GM19328 (cell line): ENCODE data around the gene INSIG1.

ENCODE experiments used
- ATAC-seq: cut with Tn5 transposase; IDR thresholded peaks from one replicate; pipeline ENCODE4 v1.9.1; 2021; ENCODE audit warnings: mild to moderate bottlenecking, moderate library complexity; ENCODE audit not compliant: unreplicated experiment

The INSIG1 gene

GRCh38 chr7:155299535-155300202, 2.0 kb downstream of the INSIG1 start:
- no peak for ATAC-seq

GRCh38 chr7:155300641-155301452, 3.2 kb downstream of the INSIG1 start:
- ATAC-seq, result no peak

- ATAC-seq, result no peak
Observed at GRCh38 chr7:155303039-155303593, 5.4 kb downstream of the INSIG1 start.

GRCh38 chr7:155303897-155304296, 6.2 kb downstream of the INSIG1 start:
- ATAC-seq, result no peak

- no peak for ATAC-seq
Observed at GRCh38 chr7:155305231-155305904, 7.7 kb downstream of the INSIG1 start.

- no peak for ATAC-seq
Observed at GRCh38 chr7:155306673-155307470, 9.2 kb downstream of the INSIG1 start.

GRCh38 chr7:155308330-155309020, 10.8 kb downstream of the INSIG1 start:
- ATAC-seq, result no peak

- no peak for ATAC-seq
Observed at GRCh38 chr7:155309021-155309338, 11.3 kb downstream of the INSIG1 start.

GRCh38 chr7:155310425-155311114, 12.9 kb downstream of the INSIG1 start:
- ATAC-seq, result no peak

- ATAC-seq, result no peak
Observed at GRCh38 chr7:155311826-155312537, 14.3 kb downstream of the INSIG1 start.

GRCh38 chr7:155312633-155313032, 15.0 kb downstream of the INSIG1 start:
- no peak for ATAC-seq

GRCh38 chr7:155313096-155313495, 15.4 kb downstream of the INSIG1 start:
- no peak for ATAC-seq

- no peak for ATAC-seq
Observed at GRCh38 chr7:155315977-155316376, 18.3 kb downstream of the INSIG1 start.

- ATAC-seq, result no peak
Observed at GRCh38 chr7:155316427-155317113, 18.9 kb downstream of the INSIG1 start.

- ATAC-seq, result no peak
Observed at GRCh38 chr7:155317114-155317434, 19.4 kb downstream of the INSIG1 start.

- no peak for ATAC-seq
Observed at GRCh38 chr7:155318245-155318644, 20.6 kb downstream of the INSIG1 start.

GRCh38 chr7:155322530-155322929, 24.9 kb downstream of the INSIG1 start:
- no peak for ATAC-seq

- ATAC-seq, result no peak
Observed at GRCh38 chr7:155323001-155323638, 25.4 kb downstream of the INSIG1 start.
